ENCODE data around the gene UCKL1. TPM values are rescaled to one million over a fixed set of nuclear protein-coding genes. Genes with fewer than 3 reads are reported as not detected.
A peak's percentile ranks its signal among the peaks of the same experiment; 100 is the strongest.

UCKL1 gene
- total RNA-seq, 3 donors from 2014 or later (not counting 1 experiment from before 2014, with no cell fraction given): 49.9 to 58.1 (median 49.9) TPM

- Mint-ChIP-seq H3K4me1 (peaks cover 7 to 23% of the 10 kb centered on the region in 2 donors), H3K27me3 (ENCODE audit: low read depth in 2 of 2) (no peaks in the 10 kb centered on the region), H3K9me3 (no peaks in the 10 kb centered on the region), H3K27ac (peak overlapping the region; percentile 74 to 78), H3K4me3 (peak overlapping the region; percentile 78), H3K36me3 (no peaks in the 10 kb centered on the region)
- Histone ChIP-seq H3K4me3 (ENCODE audit: low read length) (no peak overlapping the region), H3K4me1 (ENCODE audit: control insufficient read depth, insufficient read depth, low read length) (peaks cover 38% of the 10 kb centered on the region), H3K36me3 (ENCODE audit: control insufficient read depth, insufficient read depth, low read length) (peaks cover 43% of the 10 kb centered on the region), H3K27me3 (ENCODE audit: control insufficient read depth, insufficient read depth, low read length) (no peaks in the 10 kb centered on the region), H3K9me3 (ENCODE audit: control insufficient read depth, insufficient read depth, low read length) (no peaks in the 10 kb centered on the region), H3K27ac (ENCODE audit: low read length) (no peak overlapping the region)
- TF ChIP-seq CTCF (IDR thresholded peaks at IDR 0.05): no peak
- WGBS (ENCODE audit: insufficient coverage): 71% methylated on average over 30 of the region's 30 CpGs
- intact Hi-C loops (cut with micrococcal nuclease): no loop called here
- ATAC-seq (no peak), DNase-seq (peak in 1 of 2 donors; percentile 50)
These were observed 13.8 kb downstream of the UCKL1 start for GRCh38 chr20:63942250-63942951.

- H3K36me3 Mint-ChIP-seq: no peaks in the 10 kb centered on the region
- H3K4me3 ChIP-seq (ENCODE audit: low read length): no peak overlapping the region
- 65% methylated on average over 31 of the region's 39 CpGs for WGBS (ENCODE audit: insufficient coverage)
- ATAC-seq (peak; percentile 75 to 83 (median 83)), DNase-seq (peak; percentile 39 to 80)
- H3K9me3 ChIP-seq (ENCODE audit: control insufficient read depth, insufficient read depth, low read length): no peaks in the 10 kb centered on the region
- H3K27me3 ChIP-seq (ENCODE audit: control insufficient read depth, insufficient read depth, low read length): no peaks in the 10 kb centered on the region
- no peaks in the 10 kb centered on the region for H3K9me3 Mint-ChIP-seq
- H3K27me3 Mint-ChIP-seq (ENCODE audit: low read depth in 2 of 2): no peaks in the 10 kb centered on the region
- peak overlapping the region; percentile 42 for H3K27ac ChIP-seq (ENCODE audit: low read length)
- no peak for TF ChIP-seq CTCF (IDR thresholded peaks at IDR 0.05)
- peak overlapping the region; percentile 74 to 78 for H3K27ac Mint-ChIP-seq
- peaks cover 43% of the 10 kb centered on the region for H3K36me3 ChIP-seq (ENCODE audit: control insufficient read depth, insufficient read depth, low read length)
- peaks cover 7 to 16% of the 10 kb centered on the region in 2 donors for H3K4me1 Mint-ChIP-seq
- peak overlapping the region; percentile 69 for H3K4me3 Mint-ChIP-seq
- intact Hi-C loops (cut with micrococcal nuclease): no loop called here
- H3K4me1 ChIP-seq (ENCODE audit: control insufficient read depth, insufficient read depth, low read length): peaks cover 32% of the 10 kb centered on the region
These were observed 14.7 kb downstream of the UCKL1 start for GRCh38 chr20:63941282-63942081.

GRCh38 chr20:63940472-63941266 is 15.5 kb downstream of the UCKL1 start:
- no peak for DNase-seq
- no peak for TF ChIP-seq CTCF (IDR thresholded peaks at IDR 0.05)
- ATAC-seq: no peak
- intact Hi-C loops (cut with micrococcal nuclease): no loop called here
- Mint-ChIP-seq H3K4me1 (peaks cover 7 to 16% of the 10 kb centered on the region in 2 donors), H3K36me3 (no peaks in the 10 kb centered on the region), H3K9me3 (no peaks in the 10 kb centered on the region), H3K4me3 (peak overlapping the region; percentile 55), H3K27ac (peak overlapping the region; percentile 74 to 78), H3K27me3 (ENCODE audit: low read depth in 2 of 2) (no peaks in the 10 kb centered on the region)
- WGBS (ENCODE audit: insufficient coverage): 97% methylated on average over 58 of the region's 58 CpGs
- H3K27me3 ChIP-seq (ENCODE audit: control insufficient read depth, insufficient read depth, low read length): no peaks in the 10 kb centered on the region
- H3K27ac ChIP-seq (ENCODE audit: low read length): no peak overlapping the region
- peaks cover 32% of the 10 kb centered on the region for H3K4me1 ChIP-seq (ENCODE audit: control insufficient read depth, insufficient read depth, low read length)
- no peaks in the 10 kb centered on the region for H3K9me3 ChIP-seq (ENCODE audit: control insufficient read depth, insufficient read depth, low read length)
- no peak overlapping the region for H3K4me3 ChIP-seq (ENCODE audit: low read length)
- peaks cover 44% of the 10 kb centered on the region for H3K36me3 ChIP-seq (ENCODE audit: control insufficient read depth, insufficient read depth, low read length)
